Activated gamma-delta T cell (primary cell): Measurements from ENCODE around the gene HOXB13.

Experiments
- DNase-seq: peaks from one replicate; lab custom pipeline; 2025; lab: John Stamatoyannopoulos, UW

The HOXB13 gene

GRCh38 chr17:48704361-48705248 lies 23.9 kb downstream of the HOXB13 start:
- no peak for DNase-seq

GRCh38 chr17:48701864-48702532 lies 26.6 kb downstream of the HOXB13 start:
- DNase-seq, result no peak

- no peak for DNase-seq
These were observed 35.4 kb downstream of the HOXB13 start for GRCh38 chr17:48693178-48693577.

- DNase-seq, result no peak
These were observed 36.5 kb downstream of the HOXB13 start for GRCh38 chr17:48692049-48692448.

- DNase-seq, result no peak
These were observed 37.9 kb downstream of the HOXB13 start for GRCh38 chr17:48690655-48691054.

- DNase-seq, result no peak
These were observed 46.9 kb downstream of the HOXB13 start for GRCh38 chr17:48681609-48682008.

GRCh38 chr17:48679385-48680096 lies 49.0 kb downstream of the HOXB13 start:
- no peak for DNase-seq

GRCh38 chr17:48678141-48678971 lies 50.2 kb downstream of the HOXB13 start:
- peak; percentile 38 for DNase-seq

- no peak for DNase-seq
These were observed 51.5 kb downstream of the HOXB13 start for GRCh38 chr17:48676963-48677558.
